Ovary (tissue), 9 donors: ENCODE results near the gene RANBP9. TPM values are rescaled to one million over a fixed set of nuclear protein-coding genes. Genes with fewer than 3 reads are reported as not detected.

Source experiments
- DNase-seq, 5 donors: peaks; one replicate each; pipeline ENCODE4 v3.0.0-alpha.2; 2019 to 2020
- H3K27ac ChIP-seq, 2 donors: fragments of 200-600 bp; one replicate each; pipeline versions ENCODE4 v1.5.1 to v1.8.0; 2019 to 2022
- H3K27me3 ChIP-seq: fragments of 200-600 bp; one replicate; pipeline ENCODE4 v1.8.0; 2022
- H3K36me3 ChIP-seq: fragments of 200-600 bp; sonication (generic); one replicate; pipeline ENCODE4 v1.5.1; 2019
- H3K4me1 ChIP-seq: one replicate; pipeline ENCODE4 v1.8.1; 2013; ENCODE audit warnings: mild to moderate bottlenecking, moderate library complexity; ENCODE audit not compliant: insufficient read depth
- H3K4me3 ChIP-seq: fragments of 200-600 bp; sonication (generic); one replicate; pipeline ENCODE4 v1.5.1; 2017
- H3K9me3 ChIP-seq, 2 donors: fragments of 200-600 bp in 1 of 2; sonication (generic) in 1 of 2; one replicate each; pipeline versions ENCODE4 v1.5.1 to v1.8.1; 2013 to 2019; ENCODE audit warnings: mild to moderate bottlenecking in 1 of 2, moderate library complexity in 1 of 2
- CTCF ChIP-seq, 3 donors: fragments of 450-650 bp in 2 of 3; fragments of 200-600 bp in 1 of 3; IDR thresholded peaks; one replicate each; pipeline versions ENCODE4 v1.5.1 to v1.8.0; 2016 to 2022; ENCODE audit warnings: antibody characterized with exemption in 3 of 3, mild to moderate bottlenecking in 1 of 3
- EP300 ChIP-seq: sonication (generic); formaldehyde crosslinking; IDR thresholded peaks from one replicate; pipeline ENCODE4 v1.6.1; 2017; ENCODE audit warnings: antibody characterized with exemption
- POLR2A ChIP-seq: fragments of 450-650 bp; IDR thresholded peaks from one replicate; pipeline ENCODE4 v1.6.1; 2017; ENCODE audit warnings: antibody characterized with exemption, mild to moderate bottlenecking, moderate library complexity
- WGBS, 3 donors: extraction: QIAGEN DNeasy Blood & Tissue Kit in 1 of 3; methylation state at CpG; one replicate each; pipeline versions ENCODE4 v1.1.5 to v1.1.7; 2013 to 2017; 5-methylcytosine and 5-hydroxymethylcytosine counted together
- intact Hi-C, 4 donors: fragments of 100-400 bp; cut with DNase I; formaldehyde crosslinking; loops; one replicate each; pipeline versions ENCODE4 v1.11.0 to v1.15.1; 2022 to 2023
- polyA plus RNA-seq, 2 donors: library from polyadenylated mRNA; stranded (reverse); fragments of 200-250 nt in 1 of 2; fragments of 350-450 nt in 1 of 2; fragmentation: Illumina TruSeq in 1 of 2; extraction: RNeasy Lipid Tissue Mini Kit (QIAGEN cat#74804) in 1 of 2; gene quantifications; one replicate each; pipeline ENCODE4 v1.2.3, GENCODE V29; 2013 to 2014
- total RNA-seq, 7 donors: library from RNA; depleted of rRNA in 2 of 7; stranded (reverse); fragments of >200 nt in 2 of 7; fragmentation: NEBNext Ultra II Directional in 3 of 7; extraction: Animal tissue kit (Norgen Biotek cat#: 25700) in 3 of 7; gene quantifications; one replicate each; pipeline versions ENCODE4 v1.1.0 to v1.2.4, GENCODE V29; 2016 to 2023
- donor health status: DM: no; HTN: no; CAD: no; lungs with moderate emphysema.
- donor health status: DM: no; HTN: no; CAD: no.
- donor health status: Bipolar disorder and iron deficiency.
- donor health status: DM: yes; HTN: yes; CAD: no.
- donor health status: DM: no; HTN: no; CAD: no.
- donor health status: DM: yes; HTN: yes; CAD: no.

RANBP9 gene
- total and polyA plus RNA-seq, 9 donors: 24.8 to 50.6 (median 37.0) TPM

DNA sequence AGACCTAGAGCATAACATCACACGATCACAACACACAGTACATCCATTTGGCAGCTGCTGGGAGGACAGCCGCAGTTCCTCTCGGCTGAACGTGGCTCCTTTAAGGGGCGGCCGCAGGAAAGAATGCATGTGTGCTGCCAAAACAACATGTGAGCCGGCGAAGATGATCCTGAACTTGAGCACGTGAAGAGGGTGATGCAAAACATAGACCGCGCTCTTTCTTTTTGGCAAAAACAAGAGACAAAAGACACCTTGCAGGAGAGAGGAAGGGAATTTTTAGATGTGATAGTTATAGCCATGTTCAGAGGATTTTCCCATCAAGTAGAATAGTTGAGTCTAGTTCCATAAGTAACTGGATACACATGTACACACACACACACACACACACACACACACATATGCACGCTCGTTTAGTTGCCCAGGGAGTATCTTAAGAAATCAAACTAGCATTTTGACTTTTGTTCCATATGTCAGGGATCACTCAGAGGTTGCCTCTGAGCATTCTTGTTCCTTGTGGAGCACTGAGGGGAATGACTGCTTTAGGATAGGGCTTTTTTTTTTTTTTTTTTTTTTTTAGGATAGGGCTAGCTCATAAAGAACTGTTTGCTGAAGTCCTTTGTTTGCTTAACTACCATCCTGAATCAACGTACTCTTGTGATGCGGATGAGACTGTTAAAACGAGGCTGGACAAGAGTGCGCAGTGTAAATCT, 21.7 kb upstream of the RANBP9 start:
- Histone ChIP-seq H3K4me1 (peaks cover 8% of the 10 kb centered on the region), H3K27ac (peak overlapping the region in 1 of 2 donors; percentile 27), H3K9me3 (no peaks in the 10 kb centered on the region), H3K4me3 (peak overlapping the region; percentile 21), H3K27me3 (no peaks in the 10 kb centered on the region), H3K36me3 (no peaks in the 10 kb centered on the region)
- intact Hi-C loops: no loop called here
- TF ChIP-seq POLR2A: no peak
- no peak for TF ChIP-seq CTCF (IDR thresholded peaks at IDR 0.05)
- no peak for TF ChIP-seq EP300
- peak; percentile 74 to 88 (median 84) for DNase-seq
- 8 to 13% (median 8%) methylated on average over 17 of the region's 17 CpGs for WGBS, 3 donors

DNA sequence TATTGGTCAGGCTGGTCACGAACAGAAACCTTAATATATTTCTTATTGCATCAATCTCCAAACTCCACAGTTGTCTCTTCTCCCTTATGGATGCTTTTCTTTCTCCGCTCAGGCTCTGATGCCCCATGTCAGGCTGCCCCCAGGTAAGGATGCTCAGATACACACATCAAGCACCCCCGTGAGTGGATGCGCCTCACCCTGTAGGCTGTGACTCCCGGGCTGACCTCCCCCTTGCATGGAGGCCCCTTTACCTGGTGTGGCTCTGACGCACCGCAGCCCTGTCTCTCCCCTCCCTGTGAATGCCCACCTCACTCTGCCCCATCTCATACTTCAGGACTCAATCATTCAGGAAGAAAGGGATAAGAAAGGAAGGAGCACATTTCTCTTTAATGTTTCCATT, 19.1 kb upstream of the RANBP9 start:
- Histone ChIP-seq H3K4me3 (no peak overlapping the region), H3K27ac (no peak overlapping the region), H3K9me3 (no peaks in the 10 kb centered on the region), H3K27me3 (no peaks in the 10 kb centered on the region), H3K36me3 (no peaks in the 10 kb centered on the region), H3K4me1 (peaks cover 8% of the 10 kb centered on the region)
- no peak for DNase-seq
- intact Hi-C loops: no loop called here
- no peak for TF ChIP-seq EP300
- 80 to 88% (median 85%) methylated on average over 7 of the region's 7 CpGs for WGBS, 3 donors

- H3K9me3 ChIP-seq: no peaks in the 10 kb centered on the region
- H3K4me3 ChIP-seq: no peak overlapping the region
- TF ChIP-seq EP300: no peak
- TF ChIP-seq POLR2A: no peak
- no peak for TF ChIP-seq CTCF (IDR thresholded peaks at IDR 0.05)
- no peaks in the 10 kb centered on the region for H3K27me3 ChIP-seq
- WGBS, 3 donors: 95 to 100% (median 97%) methylated on average over 2 of the region's 2 CpGs
- H3K36me3 ChIP-seq: no peaks in the 10 kb centered on the region
- DNase-seq: no peak
- peaks cover 8% of the 10 kb centered on the region for H3K4me1 ChIP-seq
- H3K27ac ChIP-seq: no peak overlapping the region
- intact Hi-C loops: no loop called here
Measured at GRCh38 chr6:13729891-13730290, 18.3 kb upstream of the RANBP9 start.

DNA sequence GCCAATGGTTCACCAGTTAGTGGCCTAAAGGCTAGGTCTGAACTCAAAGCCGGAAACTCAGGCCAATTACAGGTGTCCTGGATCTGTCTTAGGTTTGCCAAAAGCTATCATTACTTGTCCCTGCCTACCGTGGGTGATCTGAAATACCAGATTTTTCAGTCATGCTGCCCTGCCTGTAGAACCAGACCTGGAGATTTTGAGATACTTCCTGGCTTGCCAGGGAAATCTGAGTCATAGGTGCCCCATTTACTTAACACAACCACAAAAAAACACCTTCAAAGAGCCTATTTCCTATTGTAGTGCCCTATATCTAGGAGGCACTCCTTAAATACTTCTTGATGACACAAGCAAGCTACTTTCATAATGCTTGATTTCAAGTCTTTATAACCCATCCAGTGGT, 13.9 kb upstream of the RANBP9 start:
- Histone ChIP-seq H3K27ac (no peak overlapping the region), H3K9me3 (no peaks in the 10 kb centered on the region), H3K36me3 (no peaks in the 10 kb centered on the region), H3K4me1 (no peaks in the 10 kb centered on the region), H3K4me3 (no peak overlapping the region), H3K27me3 (no peaks in the 10 kb centered on the region)
- 70 to 78% (median 76%) methylated on average over 2 of the region's 2 CpGs for WGBS, 3 donors
- TF ChIP-seq CTCF (IDR thresholded peaks at IDR 0.05) (no peak), POLR2A (no peak), EP300 (no peak)
- DNase-seq: no peak
- intact Hi-C loops: no loop called here

DNA sequence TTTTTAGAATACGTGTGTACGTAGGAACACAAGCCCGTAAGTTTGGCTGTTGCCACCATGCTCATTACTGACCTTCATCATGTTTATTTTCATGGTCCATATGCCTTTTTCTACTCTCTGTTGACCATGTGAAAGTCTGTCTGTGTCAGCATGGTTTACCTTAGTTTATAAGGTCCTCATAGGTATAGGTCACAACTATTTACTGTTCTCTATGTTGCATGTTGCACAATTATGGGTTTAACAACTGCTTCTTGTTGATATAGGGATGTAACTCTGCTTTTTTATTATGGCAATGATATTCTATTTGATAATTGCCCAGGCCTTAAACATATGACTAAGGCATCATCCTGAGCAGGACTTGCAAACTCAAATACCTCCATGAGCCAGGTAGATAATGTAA, 13.4 kb upstream of the RANBP9 start:
- no peak overlapping the region for H3K4me3 ChIP-seq
- no peaks in the 10 kb centered on the region for H3K9me3 ChIP-seq
- H3K36me3 ChIP-seq: no peaks in the 10 kb centered on the region
- no peaks in the 10 kb centered on the region for H3K4me1 ChIP-seq
- WGBS, 3 donors: 91 to 98% (median 96%) methylated on average over 3 of the region's 3 CpGs
- no peak for TF ChIP-seq EP300
- no peaks in the 10 kb centered on the region for H3K27me3 ChIP-seq
- intact Hi-C loops: no loop called here
- no peak for DNase-seq
- no peak overlapping the region for H3K27ac ChIP-seq
